Measurements from ENCODE around the gene PIK3C3. TPM values are rescaled to one million over a fixed set of nuclear protein-coding genes. Genes with fewer than 3 reads are reported as not detected.

PIK3C3 gene
- polyA plus RNA-seq, result 31.2 TPM

- Mint-ChIP-seq H3K4me3 (peak within 1 kb of the TSS; percentile 96 to 100 (median 100)), H3K27me3 (peaks cover 3% of the 10 kb centered on the region), H3K9me3 (no peaks in the 10 kb centered on the region), H3K36me3 (no peaks in the 10 kb centered on the region), H3K4me1 (peaks cover 15 to 32% (median 21%) of the 10 kb centered on the region in 3 donors), H3K27ac (peak within 1 kb of the TSS; percentile 79 to 98 (median 95))
Observed at GRCh38 chr18:41954827-41955613, at the start of gene PIK3C3. Gene PIK3C3 (plus strand): TSS chr18:41955234. CDS start chr18:41955292, 58 bp downstream.

GRCh38 chr18:41905786-41906527 lies 49.1 kb upstream of the PIK3C3 start:
- Mint-ChIP-seq H3K27ac (no peak overlapping the region), H3K4me3 (no peak overlapping the region), H3K27me3 (no peaks in the 10 kb centered on the region), H3K4me1 (peaks cover 0 to 3% (median 0%) of the 10 kb centered on the region in 3 donors), H3K9me3 (no peaks in the 10 kb centered on the region), H3K36me3 (no peaks in the 10 kb centered on the region)

DNA sequence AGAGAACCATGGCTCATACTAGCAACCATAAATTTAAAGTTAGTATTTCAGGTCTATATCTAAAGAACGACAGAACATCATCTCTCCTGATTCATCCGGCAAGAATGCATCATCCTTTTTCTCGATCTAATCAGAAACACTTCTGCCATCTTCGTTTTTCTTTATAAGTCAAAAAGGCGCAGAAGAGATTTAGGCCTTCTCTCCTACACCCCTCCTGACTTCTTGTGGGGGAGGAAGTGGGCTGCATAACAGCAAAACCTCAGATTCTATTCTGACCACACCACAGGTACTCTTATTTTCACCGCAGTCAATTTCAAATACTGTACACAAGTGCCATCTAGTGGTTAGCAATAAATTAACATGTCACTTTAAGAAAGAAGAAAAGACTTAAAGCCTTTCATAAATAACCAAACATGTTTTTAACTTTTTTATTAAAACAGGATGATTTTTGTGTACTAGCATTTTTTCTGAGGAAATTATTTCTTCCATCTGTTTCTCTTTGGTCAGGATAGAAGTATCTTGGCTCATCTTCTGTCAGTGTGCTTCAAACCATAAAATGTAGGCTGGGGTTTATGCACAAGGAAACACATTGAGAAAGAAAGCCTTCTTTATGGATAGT lies 48.4 kb upstream of the PIK3C3 start:
- no peaks in the 10 kb centered on the region for H3K36me3 Mint-ChIP-seq
- H3K27me3 Mint-ChIP-seq, result no peaks in the 10 kb centered on the region
- no peak overlapping the region for H3K4me3 Mint-ChIP-seq
- no peak overlapping the region for H3K27ac Mint-ChIP-seq
- H3K4me1 Mint-ChIP-seq, result peaks cover 0 to 3% (median 0%) of the 10 kb centered on the region in 3 donors
- no peaks in the 10 kb centered on the region for H3K9me3 Mint-ChIP-seq

DNA sequence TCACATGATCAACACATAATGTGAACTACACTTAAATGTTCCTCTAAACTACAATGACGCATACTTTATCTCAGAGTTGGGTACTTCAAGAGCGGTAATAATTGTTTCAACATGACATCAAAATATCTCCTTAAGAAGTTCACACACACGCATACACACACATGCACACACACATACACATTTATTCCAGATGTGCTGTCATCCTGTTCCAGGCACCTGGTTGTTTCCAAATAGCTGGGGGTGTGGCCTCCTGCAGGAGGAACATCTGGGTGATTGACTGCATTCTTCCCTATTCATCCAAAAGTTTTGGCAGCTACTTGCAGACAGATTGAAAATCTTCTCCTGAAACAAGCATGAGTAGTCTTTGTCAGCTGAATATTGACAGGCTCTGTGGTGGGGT lies 37.9 kb upstream of the PIK3C3 start:
- H3K4me1 Mint-ChIP-seq, result no peaks in the 10 kb centered on the region
- H3K4me3 Mint-ChIP-seq, result no peak overlapping the region
- no peak overlapping the region for H3K27ac Mint-ChIP-seq
- no peaks in the 10 kb centered on the region for H3K9me3 Mint-ChIP-seq
- peaks cover 3% of the 10 kb centered on the region for H3K27me3 Mint-ChIP-seq
- no peaks in the 10 kb centered on the region for H3K36me3 Mint-ChIP-seq

DNA sequence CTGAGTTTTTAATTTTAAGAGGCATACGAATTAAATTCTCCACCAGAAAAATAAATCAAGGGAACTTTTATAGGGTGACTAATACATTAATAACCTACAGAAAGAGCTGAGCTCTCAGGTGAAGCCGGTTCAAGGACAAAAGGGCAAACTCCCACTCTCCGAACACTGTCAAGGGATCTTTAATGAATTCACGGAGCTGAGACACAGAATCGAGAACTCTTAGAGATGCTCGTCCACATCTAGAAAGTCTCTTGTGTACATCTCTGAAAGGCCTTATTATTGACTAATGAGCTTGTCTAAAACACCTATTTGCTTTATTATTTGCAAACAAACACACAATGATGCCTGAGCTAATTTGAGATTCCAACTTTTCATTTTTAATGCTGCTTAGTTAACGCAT lies 33.3 kb upstream of the PIK3C3 start:
- H3K27me3 Mint-ChIP-seq, result peaks cover 5% of the 10 kb centered on the region
- no peak overlapping the region for H3K27ac Mint-ChIP-seq
- no peaks in the 10 kb centered on the region for H3K4me1 Mint-ChIP-seq
- no peaks in the 10 kb centered on the region for H3K36me3 Mint-ChIP-seq
- H3K9me3 Mint-ChIP-seq, result no peaks in the 10 kb centered on the region
- no peak overlapping the region for H3K4me3 Mint-ChIP-seq

- Mint-ChIP-seq H3K4me3 (no peak overlapping the region), H3K27ac (no peak overlapping the region), H3K27me3 (peaks cover 5% of the 10 kb centered on the region), H3K4me1 (no peaks in the 10 kb centered on the region), H3K9me3 (no peaks in the 10 kb centered on the region), H3K36me3 (no peaks in the 10 kb centered on the region)
Observed at GRCh38 chr18:41922176-41922575, 32.9 kb upstream of the PIK3C3 start.

- peaks cover 5% of the 10 kb centered on the region for H3K27me3 Mint-ChIP-seq
- no peaks in the 10 kb centered on the region for H3K4me1 Mint-ChIP-seq
- no peak overlapping the region for H3K27ac Mint-ChIP-seq
- no peaks in the 10 kb centered on the region for H3K36me3 Mint-ChIP-seq
- H3K9me3 Mint-ChIP-seq, result no peaks in the 10 kb centered on the region
- no peak overlapping the region for H3K4me3 Mint-ChIP-seq
Observed at GRCh38 chr18:41922841-41923240, 32.2 kb upstream of the PIK3C3 start.

DNA sequence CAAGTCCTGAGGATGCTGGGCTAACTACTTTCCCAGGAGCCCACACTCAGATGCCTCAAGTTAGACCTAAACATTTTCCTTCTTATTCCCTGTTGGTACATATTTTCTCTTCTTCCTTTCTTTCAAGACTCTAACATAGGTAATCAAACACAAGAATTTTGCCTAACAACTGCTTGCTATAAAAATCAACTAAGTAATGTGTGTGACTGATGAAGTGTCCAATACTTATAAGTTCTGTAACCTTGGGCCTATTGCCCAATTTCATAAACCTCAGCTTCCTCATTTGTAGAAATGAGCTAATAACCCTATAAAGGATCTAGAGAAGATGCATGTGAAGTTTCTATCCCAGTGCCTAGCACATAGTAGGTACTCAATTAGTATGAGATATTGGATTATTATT lies 31.6 kb upstream of the PIK3C3 start:
- Mint-ChIP-seq H3K9me3 (no peaks in the 10 kb centered on the region), H3K27ac (no peak overlapping the region), H3K36me3 (no peaks in the 10 kb centered on the region), H3K27me3 (peaks cover 4% of the 10 kb centered on the region), H3K4me3 (no peak overlapping the region), H3K4me1 (no peaks in the 10 kb centered on the region)

DNA sequence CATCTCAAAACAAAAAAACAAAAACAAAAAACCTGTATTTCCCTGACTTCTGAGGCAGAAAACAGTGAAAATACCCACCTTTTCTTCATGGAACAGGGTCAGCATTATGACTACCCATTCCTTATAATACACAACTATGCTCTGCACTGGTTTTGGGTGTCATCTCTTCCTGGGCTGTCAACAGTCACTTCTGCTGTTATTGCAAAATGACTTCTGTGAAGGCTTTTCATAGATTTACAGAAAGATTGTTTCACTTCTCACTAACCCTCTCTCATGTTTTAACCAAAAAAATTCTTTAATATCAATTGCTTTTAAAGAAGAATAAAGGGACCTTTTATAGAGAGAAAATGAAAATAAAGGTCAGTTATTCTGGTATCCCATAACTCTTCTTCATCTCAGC lies 26.5 kb upstream of the PIK3C3 start:
- peaks cover 0 to 3% (median 0%) of the 10 kb centered on the region in 3 donors for H3K9me3 Mint-ChIP-seq
- no peaks in the 10 kb centered on the region for H3K4me1 Mint-ChIP-seq
- H3K4me3 Mint-ChIP-seq, result no peak overlapping the region
- peaks cover 2% of the 10 kb centered on the region for H3K27me3 Mint-ChIP-seq
- H3K36me3 Mint-ChIP-seq, result no peaks in the 10 kb centered on the region
- no peak overlapping the region for H3K27ac Mint-ChIP-seq

DNA sequence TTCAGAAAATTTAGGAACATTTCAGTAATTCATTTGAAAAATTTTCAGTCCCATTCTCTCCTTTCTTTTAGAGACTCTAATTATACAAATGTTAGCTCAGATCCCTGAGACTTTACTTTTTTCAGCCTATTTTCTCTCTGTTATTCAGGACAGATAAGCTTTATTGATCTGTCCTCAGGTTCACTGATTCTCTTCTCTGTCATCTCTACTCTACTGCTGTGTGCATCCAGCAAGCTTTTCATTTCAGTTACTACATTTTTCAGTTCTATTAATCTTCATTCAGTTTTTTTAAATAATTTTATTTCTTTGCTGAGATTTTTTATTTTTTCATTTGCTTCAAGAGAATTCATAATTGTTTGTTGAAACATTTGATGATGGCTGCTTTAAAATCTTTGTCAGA lies 22.1 kb upstream of the PIK3C3 start:
- H3K27me3 Mint-ChIP-seq, result no peaks in the 10 kb centered on the region
- H3K4me3 Mint-ChIP-seq, result no peak overlapping the region
- no peak overlapping the region for H3K27ac Mint-ChIP-seq
- H3K36me3 Mint-ChIP-seq, result no peaks in the 10 kb centered on the region
- peaks cover 4 to 6% (median 4%) of the 10 kb centered on the region in 3 donors for H3K4me1 Mint-ChIP-seq
- peaks cover 0 to 3% (median 0%) of the 10 kb centered on the region in 3 donors for H3K9me3 Mint-ChIP-seq

DNA sequence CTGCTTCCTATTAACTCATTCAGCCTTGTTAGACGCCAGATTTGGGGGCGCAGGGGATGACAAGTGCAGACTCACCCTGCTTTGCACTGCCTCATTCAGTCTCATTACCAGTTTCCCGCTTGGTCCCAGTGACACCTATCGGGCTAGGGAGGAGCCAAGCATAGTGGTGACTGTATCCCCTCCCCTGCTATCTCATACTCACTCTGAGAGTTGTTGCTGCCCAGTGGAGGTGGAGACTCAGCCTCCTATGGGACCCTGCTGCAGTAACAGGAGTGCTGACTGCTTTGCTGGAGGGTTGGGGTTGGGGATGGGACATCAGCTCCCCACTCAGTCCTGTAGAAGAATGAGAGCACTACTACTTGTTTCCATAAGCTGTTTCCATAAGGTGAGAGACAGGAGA lies 21.3 kb upstream of the PIK3C3 start:
- no peaks in the 10 kb centered on the region for H3K27me3 Mint-ChIP-seq
- no peak overlapping the region for H3K27ac Mint-ChIP-seq
- H3K36me3 Mint-ChIP-seq, result no peaks in the 10 kb centered on the region
- no peak overlapping the region for H3K4me3 Mint-ChIP-seq
- H3K9me3 Mint-ChIP-seq, result peaks cover 0 to 3% (median 0%) of the 10 kb centered on the region in 3 donors
- H3K4me1 Mint-ChIP-seq, result peaks cover 4 to 8% (median 4%) of the 10 kb centered on the region in 3 donors

- Mint-ChIP-seq H3K4me1 (peaks cover 4 to 8% (median 4%) of the 10 kb centered on the region in 3 donors), H3K4me3 (no peak overlapping the region), H3K27me3 (peaks cover 8% of the 10 kb centered on the region), H3K27ac (no peak overlapping the region), H3K9me3 (peaks cover 0 to 3% (median 0%) of the 10 kb centered on the region in 3 donors), H3K36me3 (no peaks in the 10 kb centered on the region)
Observed at GRCh38 chr18:41936471-41937134, 18.4 kb upstream of the PIK3C3 start.

GRCh38 chr18:41938445-41938844 lies 16.6 kb upstream of the PIK3C3 start:
- H3K4me1 Mint-ChIP-seq, result peaks cover 4 to 8% (median 6%) of the 10 kb centered on the region in 3 donors
- H3K4me3 Mint-ChIP-seq, result no peak overlapping the region
- H3K27ac Mint-ChIP-seq, result no peak overlapping the region
- peaks cover 8% of the 10 kb centered on the region for H3K27me3 Mint-ChIP-seq
- H3K36me3 Mint-ChIP-seq, result no peaks in the 10 kb centered on the region
- H3K9me3 Mint-ChIP-seq, result no peaks in the 10 kb centered on the region

DNA sequence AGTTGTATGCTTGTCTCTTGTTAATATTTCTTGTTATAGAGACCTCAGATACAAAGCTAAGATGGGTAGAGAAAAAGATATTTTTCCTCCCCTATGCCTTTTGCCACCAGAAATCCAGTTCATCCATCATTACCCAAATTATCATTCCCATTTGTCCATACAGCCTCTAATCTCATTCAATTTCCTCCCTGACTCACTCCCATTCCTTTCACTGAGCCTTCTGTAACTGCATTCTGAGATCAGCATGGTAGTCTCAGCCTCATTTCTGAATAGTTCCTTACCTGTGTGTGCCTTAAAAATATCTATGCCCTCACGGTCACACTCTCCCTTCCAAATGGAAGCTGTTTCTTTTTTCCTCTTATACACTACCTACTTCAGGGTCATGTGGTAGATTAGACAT lies 15.7 kb upstream of the PIK3C3 start:
- H3K9me3 Mint-ChIP-seq, result no peaks in the 10 kb centered on the region
- H3K27me3 Mint-ChIP-seq, result peaks cover 8% of the 10 kb centered on the region
- H3K4me1 Mint-ChIP-seq, result peaks cover 4 to 8% (median 6%) of the 10 kb centered on the region in 3 donors
- no peak overlapping the region for H3K4me3 Mint-ChIP-seq
- no peak overlapping the region for H3K27ac Mint-ChIP-seq
- H3K36me3 Mint-ChIP-seq, result no peaks in the 10 kb centered on the region

Data from IgD-negative memory B cell (primary cell).